GM12873 (cell line): ENCODE results near the gene TENM4.

Experiments used
- CTCF ChIP-seq: IDR thresholded peaks from 2 replicates; pipeline ENCODE4 v1.5.1; 2012; ENCODE audit warnings: low read depth, mild to moderate bottlenecking, moderate library complexity, low read length, control low read depth; ENCODE audit not compliant: insufficient read depth; ENCODE audit errors: missing control alignments

Gene TENM4

GRCh38 chr11:79348976-79349682, 91.7 kb downstream of the TENM4 start:
- TF ChIP-seq CTCF: no peak

- no peak for TF ChIP-seq CTCF
Measured at GRCh38 chr11:79346021-79346420, 94.8 kb downstream of the TENM4 start.

- no peak for TF ChIP-seq CTCF
Measured at GRCh38 chr11:79344753-79345294, 96.0 kb downstream of the TENM4 start.

DNA sequence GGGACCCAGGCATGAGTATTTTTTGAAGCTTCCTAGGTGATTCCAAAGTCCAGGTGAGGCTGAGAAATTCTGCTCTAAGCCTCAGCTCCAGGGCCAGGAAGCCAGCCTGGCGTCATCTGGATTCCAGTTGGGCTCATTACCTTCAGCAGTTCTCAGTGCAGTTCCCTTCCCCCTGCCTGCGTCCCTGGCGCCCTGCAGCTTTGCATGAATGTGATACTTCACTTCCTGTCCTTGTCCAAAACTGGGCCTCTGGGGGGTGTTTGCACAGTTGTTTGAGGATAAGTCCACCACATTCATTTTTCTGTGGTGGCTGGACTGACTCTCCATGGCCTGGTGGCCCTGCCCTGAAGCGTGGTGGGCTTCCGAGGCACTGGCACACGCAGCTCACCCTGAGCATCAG, 98.1 kb downstream of the TENM4 start:
- no peak for TF ChIP-seq CTCF

- TF ChIP-seq CTCF: no peak
Measured at GRCh38 chr11:79342236-79342635, 98.6 kb downstream of the TENM4 start.

GRCh38 chr11:79340535-79340934, 100.3 kb downstream of the TENM4 start:
- no peak for TF ChIP-seq CTCF

- no peak for TF ChIP-seq CTCF
Measured at GRCh38 chr11:79336797-79337517, 103.9 kb downstream of the TENM4 start.
